Measurements from ENCODE around the gene METTL14.
"Not testable (repeated sequence)": the region's sequence is repeated elsewhere in the genome, so short reads cannot be mapped to it uniquely, and the experiment has no call there.

Gene METTL14

DNA sequence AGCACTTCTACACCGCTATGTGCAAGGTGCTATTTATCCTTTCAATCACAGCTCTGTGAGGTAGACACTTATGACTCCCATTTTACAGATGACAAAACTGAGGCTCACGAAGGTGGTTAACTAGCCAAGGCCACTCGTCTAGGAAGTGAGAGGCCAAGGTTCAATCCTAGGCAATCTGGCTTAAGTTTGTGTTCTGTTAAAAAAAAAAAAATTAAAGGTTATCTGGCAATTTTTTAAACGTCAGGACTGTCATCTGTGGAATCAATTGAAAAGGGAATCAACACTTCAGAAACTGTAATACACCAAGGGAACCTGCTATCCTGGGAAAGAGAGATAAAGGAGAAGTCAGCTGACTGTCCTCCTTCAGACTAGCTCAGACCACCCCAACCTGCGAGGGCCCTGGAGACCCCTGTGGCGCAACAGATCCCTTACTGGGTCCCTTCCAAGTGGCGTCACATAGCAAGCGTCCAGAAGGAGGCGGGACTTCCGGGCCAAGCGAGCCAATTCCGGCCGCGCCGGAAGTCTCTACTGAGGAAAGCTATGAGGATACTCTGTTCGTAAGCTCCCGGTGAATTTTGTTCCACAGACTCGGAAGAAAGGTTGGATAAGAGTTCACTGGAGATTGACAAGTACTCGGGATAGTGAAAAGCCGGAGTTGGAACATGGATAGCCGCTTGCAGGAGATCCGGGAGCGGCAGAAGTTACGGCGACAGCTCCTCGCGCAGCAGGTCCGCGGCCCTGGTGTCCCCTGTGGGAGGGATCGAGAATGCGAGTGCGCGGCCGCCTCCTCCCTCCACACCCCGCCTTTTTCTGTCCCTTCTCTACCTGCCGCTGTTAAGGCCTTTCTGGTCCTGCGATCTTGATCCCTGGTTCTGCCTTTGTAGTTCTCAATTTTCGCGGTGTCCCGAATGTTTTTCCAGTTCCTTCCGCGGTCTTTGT, at the start of gene METTL14:
METTL14 (plus strand) TSS at position 520 of the 939 bp plus-strand sequence; CDS start at position 663, 143 bp downstream.
- peak; percentile 94 for DNase-seq
- H3K27ac ChIP-seq (ENCODE audit: low read length): peak within 1 kb of the TSS; percentile 40; the same call in 1 of the 2 replicates
- H3K4me3 ChIP-seq (ENCODE audit: low read length): peak within 1 kb of the TSS; percentile 67
- H3K9me3 ChIP-seq (replicated peaks; ENCODE audit: insufficient read depth, low read length): no peaks in the 10 kb centered on the region
- peaks cover 12% of the 10 kb centered on the region for H3K4me1 ChIP-seq (ENCODE audit: low read length)
- H4K20me1 ChIP-seq (ENCODE audit: insufficient read depth, low read length): no peaks in the 10 kb centered on the region
- H3F3A ChIP-seq (ENCODE audit: insufficient read depth, low read length): no peaks in the 10 kb centered on the region
- H3K4me2 ChIP-seq (ENCODE audit: low read depth, low read length): peak within 1 kb of the TSS; percentile 63
- peak within 1 kb of the TSS; percentile 52 for H3K9ac ChIP-seq (ENCODE audit: low read length)
- H3K36me3 ChIP-seq (replicated peaks; ENCODE audit: insufficient read depth, low read length): no peaks in the 10 kb centered on the region
- H2AFZ ChIP-seq (ENCODE audit: low read length): peak within 1 kb of the TSS; percentile 34
- peaks cover 27% of the 10 kb centered on the region for H3K79me2 ChIP-seq (ENCODE audit: low read length)
- no peaks in the 10 kb centered on the region for H3K27me3 ChIP-seq (replicated peaks; ENCODE audit: insufficient read depth, low read length)
- TF ChIP-seq EZH2 (optimal IDR thresholded peaks at IDR 0.05; ENCODE audit: low read depth, low read length): no peak
- no peak for TF ChIP-seq EZH2phosphoT487 (IDR thresholded peaks at IDR 0.05; ENCODE audit: low read length)
- TF ChIP-seq, protein P1, sequence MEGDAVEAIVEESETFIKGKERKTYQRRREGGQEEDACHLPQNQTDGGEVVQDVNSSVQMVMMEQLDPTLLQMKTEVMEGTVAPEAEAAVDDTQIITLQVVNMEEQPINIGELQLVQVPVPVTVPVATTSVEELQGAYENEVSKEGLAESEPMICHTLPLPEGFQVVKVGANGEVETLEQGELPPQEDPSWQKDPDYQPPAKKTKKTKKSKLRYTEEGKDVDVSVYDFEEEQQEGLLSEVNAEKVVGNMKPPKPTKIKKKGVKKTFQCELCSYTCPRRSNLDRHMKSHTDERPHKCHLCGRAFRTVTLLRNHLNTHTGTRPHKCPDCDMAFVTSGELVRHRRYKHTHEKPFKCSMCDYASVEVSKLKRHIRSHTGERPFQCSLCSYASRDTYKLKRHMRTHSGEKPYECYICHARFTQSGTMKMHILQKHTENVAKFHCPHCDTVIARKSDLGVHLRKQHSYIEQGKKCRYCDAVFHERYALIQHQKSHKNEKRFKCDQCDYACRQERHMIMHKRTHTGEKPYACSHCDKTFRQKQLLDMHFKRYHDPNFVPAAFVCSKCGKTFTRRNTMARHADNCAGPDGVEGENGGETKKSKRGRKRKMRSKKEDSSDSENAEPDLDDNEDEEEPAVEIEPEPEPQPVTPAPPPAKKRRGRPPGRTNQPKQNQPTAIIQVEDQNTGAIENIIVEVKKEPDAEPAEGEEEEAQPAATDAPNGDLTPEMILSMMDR (IDR thresholded peaks at IDR 0.05; ENCODE audit: low read length): no peak
- no peaks in the 10 kb centered on the region for H3K9me2 ChIP-seq (replicated peaks; ENCODE audit: insufficient read depth, low read length)

DNA sequence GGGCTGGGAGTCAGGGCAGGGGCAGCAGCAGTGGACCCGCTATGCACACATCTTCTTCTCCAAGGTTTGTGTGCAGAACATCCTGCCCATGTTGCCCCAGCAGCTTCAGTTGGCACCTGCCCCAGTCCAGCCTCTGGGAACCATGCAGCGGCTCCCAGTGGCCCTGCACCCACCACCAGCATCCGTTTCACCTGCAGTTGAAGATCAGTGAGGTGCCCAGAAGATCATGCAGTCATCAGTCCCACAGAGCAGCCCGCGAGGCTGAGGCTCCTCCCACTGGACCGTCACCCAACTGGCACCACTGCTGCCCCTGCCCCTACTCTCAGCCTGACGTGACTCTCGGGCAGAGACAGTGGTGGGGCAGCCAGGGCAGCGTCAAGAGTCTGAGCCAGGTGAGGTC, 49.1 kb upstream of the METTL14 start:
- H3K36me3 ChIP-seq (replicated peaks; ENCODE audit: insufficient read depth, low read length); H3K4me3 ChIP-seq (ENCODE audit: low read length); H3K9ac ChIP-seq (ENCODE audit: low read length); H3K4me2 ChIP-seq (ENCODE audit: low read depth, low read length); DNase-seq; H4K20me1 ChIP-seq (ENCODE audit: insufficient read depth, low read length); H3K27me3 ChIP-seq (replicated peaks; ENCODE audit: insufficient read depth, low read length); H3K27ac ChIP-seq (ENCODE audit: low read length); H3K9me2 ChIP-seq (replicated peaks; ENCODE audit: insufficient read depth, low read length); H3K4me1 ChIP-seq (ENCODE audit: low read length); H3F3A ChIP-seq (ENCODE audit: insufficient read depth, low read length); H3K79me2 ChIP-seq (ENCODE audit: low read length); H2AFZ ChIP-seq (ENCODE audit: low read length); H3K9me3 ChIP-seq (replicated peaks; ENCODE audit: insufficient read depth, low read length): not testable (repeated sequence)

DNA sequence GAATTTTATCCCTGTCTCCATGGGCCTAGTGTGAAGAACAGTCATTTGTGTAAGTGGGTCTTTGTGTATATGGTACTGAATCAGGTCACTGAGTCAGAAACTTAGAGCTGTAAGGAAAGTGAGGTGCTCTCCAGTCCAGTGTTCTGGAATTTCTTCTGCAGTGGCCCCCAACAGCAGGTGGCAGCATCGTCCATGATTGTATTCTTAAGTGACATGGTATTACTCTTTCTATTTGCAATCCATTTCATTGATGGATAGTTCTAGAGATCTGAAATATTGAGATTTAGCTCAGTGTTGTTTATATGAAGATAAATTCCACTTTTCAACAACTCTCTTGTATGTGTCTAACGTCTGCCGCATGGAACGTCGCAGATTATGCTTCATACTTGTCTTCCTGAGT, 20.5 kb upstream of the METTL14 start:
- not testable (repeated sequence) for H3K9ac ChIP-seq (ENCODE audit: low read length); H3K79me2 ChIP-seq (ENCODE audit: low read length); H3K27ac ChIP-seq (ENCODE audit: low read length); H3K9me2 ChIP-seq (replicated peaks; ENCODE audit: insufficient read depth, low read length); H3K36me3 ChIP-seq (replicated peaks; ENCODE audit: insufficient read depth, low read length); H3K27me3 ChIP-seq (replicated peaks; ENCODE audit: insufficient read depth, low read length); H3K4me3 ChIP-seq (ENCODE audit: low read length); H3K4me2 ChIP-seq (ENCODE audit: low read depth, low read length); H3F3A ChIP-seq (ENCODE audit: insufficient read depth, low read length); DNase-seq; H2AFZ ChIP-seq (ENCODE audit: low read length); H4K20me1 ChIP-seq (ENCODE audit: insufficient read depth, low read length); H3K4me1 ChIP-seq (ENCODE audit: low read length); H3K9me3 ChIP-seq (replicated peaks; ENCODE audit: insufficient read depth, low read length)
- TF ChIP-seq, protein P1 (IDR thresholded peaks at IDR 0.05; ENCODE audit: low read length): peak; percentile 27

DNA sequence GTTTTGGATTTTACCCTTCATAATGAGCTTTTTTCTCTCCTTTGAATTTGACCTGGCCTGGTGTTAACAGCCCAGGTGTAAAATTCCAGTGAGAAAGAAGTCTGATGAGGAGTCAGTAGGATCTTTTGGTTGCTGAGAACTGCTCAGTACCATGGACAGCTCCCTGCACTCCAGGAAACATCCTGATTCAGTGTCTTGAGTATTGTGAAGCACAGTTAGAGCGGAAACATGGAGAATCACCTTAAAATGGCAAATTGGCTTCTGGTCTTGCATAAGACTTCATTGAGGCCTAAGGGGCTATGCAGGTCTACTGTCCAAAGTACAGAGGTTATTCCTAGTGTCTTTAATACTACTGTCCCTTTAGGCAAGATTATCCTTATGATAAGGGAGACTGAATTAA, 16.0 kb upstream of the METTL14 start:
- not testable (repeated sequence) for H4K20me1 ChIP-seq (ENCODE audit: insufficient read depth, low read length); H3K4me2 ChIP-seq (ENCODE audit: low read depth, low read length); H3K4me1 ChIP-seq (ENCODE audit: low read length); H2AFZ ChIP-seq (ENCODE audit: low read length); H3K27me3 ChIP-seq (replicated peaks; ENCODE audit: insufficient read depth, low read length); H3K9me3 ChIP-seq (replicated peaks; ENCODE audit: insufficient read depth, low read length); H3K9me2 ChIP-seq (replicated peaks; ENCODE audit: insufficient read depth, low read length); H3K79me2 ChIP-seq (ENCODE audit: low read length); H3K27ac ChIP-seq (ENCODE audit: low read length); H3K4me3 ChIP-seq (ENCODE audit: low read length); H3F3A ChIP-seq (ENCODE audit: insufficient read depth, low read length); H3K9ac ChIP-seq (ENCODE audit: low read length); H3K36me3 ChIP-seq (replicated peaks; ENCODE audit: insufficient read depth, low read length)
- peak; percentile 42 for DNase-seq

DNA sequence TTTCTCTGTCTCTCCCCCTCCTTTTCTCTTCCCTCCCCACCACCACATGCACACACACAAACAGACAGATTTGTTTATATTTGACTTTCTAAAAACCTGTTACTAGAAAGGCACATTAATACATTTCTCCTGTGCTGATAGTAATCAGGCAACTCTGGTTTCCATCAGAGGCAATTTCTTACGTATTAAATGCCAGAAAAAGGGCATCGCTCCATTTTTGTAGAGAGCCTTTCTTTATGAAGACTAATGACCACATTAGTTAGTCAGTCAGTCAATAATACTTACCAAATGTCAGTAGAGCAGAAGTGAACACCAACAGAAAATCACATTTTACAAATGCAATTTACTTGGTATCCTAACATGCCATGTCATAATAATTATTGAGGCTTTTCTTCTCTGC, 14.2 kb upstream of the METTL14 start:
- H3K79me2 ChIP-seq (ENCODE audit: low read length); H4K20me1 ChIP-seq (ENCODE audit: insufficient read depth, low read length); H3K9ac ChIP-seq (ENCODE audit: low read length); H3K36me3 ChIP-seq (replicated peaks; ENCODE audit: insufficient read depth, low read length); H3F3A ChIP-seq (ENCODE audit: insufficient read depth, low read length); H3K4me3 ChIP-seq (ENCODE audit: low read length); H3K27me3 ChIP-seq (replicated peaks; ENCODE audit: insufficient read depth, low read length); H3K27ac ChIP-seq (ENCODE audit: low read length); H3K4me1 ChIP-seq (ENCODE audit: low read length); H3K9me2 ChIP-seq (replicated peaks; ENCODE audit: insufficient read depth, low read length); H3K4me2 ChIP-seq (ENCODE audit: low read depth, low read length); H3K9me3 ChIP-seq (replicated peaks; ENCODE audit: insufficient read depth, low read length); H2AFZ ChIP-seq (ENCODE audit: low read length); DNase-seq: not testable (repeated sequence)

Measured in MM.1S (cell line).